ENCODE results near the gene TENT4B.
"Not testable (repeated sequence)": the region's sequence is repeated elsewhere in the genome, so short reads cannot be mapped to it uniquely, and the experiment has no call there.

TENT4B gene

DNA sequence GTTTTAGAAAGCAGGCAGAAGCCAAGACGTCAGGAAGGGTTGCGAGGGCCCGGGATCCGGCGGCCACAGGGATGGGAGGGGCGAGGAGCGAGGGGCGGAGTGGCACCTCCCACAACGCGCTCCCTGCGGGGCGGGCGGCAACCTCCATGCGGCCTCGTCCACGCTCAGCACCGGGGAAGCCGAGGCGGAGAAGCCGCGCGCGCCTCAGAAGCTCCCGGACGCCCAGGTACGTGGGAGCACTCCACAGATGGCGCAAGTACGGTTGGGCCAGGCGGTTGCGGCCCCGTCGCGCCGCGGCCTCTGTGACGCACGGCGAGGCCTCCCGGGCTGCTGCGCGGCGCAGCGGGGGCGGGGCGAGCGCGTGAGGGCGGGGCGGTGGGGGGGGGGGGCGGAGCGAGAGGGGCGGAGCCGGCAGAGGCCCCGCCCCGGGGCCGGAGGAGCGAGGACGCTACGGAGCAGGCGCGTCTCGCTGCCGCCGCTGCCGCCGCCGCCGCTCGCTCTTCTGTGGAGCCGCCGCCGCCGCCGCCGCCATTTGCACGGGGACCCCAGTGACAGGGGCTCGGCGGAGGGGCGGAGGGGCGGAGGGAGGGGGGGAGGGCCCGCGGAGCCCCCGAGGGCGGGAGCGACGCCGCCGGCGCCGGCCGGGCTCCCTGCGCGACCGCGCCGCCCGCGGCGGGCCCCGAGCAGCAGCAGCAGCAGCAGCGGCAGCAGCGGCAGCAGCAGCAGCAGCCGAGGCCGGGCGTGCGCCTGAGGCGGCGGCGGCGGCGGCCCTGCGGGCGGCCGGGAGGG lies at the start of gene TENT4B:
TSS of gene TENT4B (plus strand) at position 500 of the 789 bp plus-strand sequence. CDS start 316 bp downstream, outside the sequence.
- peak; percentile 83 for DNase-seq

DNA sequence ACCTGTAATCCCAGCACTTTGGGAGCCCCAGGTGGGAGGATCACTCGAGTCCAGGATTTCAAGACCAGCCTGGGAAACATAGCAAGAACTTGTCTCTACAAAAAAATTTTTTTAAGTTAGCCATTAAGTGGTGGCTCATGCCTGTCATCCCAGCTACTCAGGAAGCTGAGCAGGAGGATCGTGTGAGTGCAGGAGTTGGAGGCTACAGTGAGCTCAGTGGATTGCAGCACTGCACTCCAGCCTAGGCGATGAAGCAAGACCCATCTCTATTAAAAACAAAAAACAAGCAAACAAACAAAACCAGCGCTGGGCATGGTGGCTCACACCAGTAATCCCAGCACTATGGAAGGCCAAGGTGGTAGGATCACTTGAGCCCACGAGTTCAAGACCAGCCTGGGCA lies 49.3 kb upstream of the TENT4B start:
- no peak for DNase-seq

DNA sequence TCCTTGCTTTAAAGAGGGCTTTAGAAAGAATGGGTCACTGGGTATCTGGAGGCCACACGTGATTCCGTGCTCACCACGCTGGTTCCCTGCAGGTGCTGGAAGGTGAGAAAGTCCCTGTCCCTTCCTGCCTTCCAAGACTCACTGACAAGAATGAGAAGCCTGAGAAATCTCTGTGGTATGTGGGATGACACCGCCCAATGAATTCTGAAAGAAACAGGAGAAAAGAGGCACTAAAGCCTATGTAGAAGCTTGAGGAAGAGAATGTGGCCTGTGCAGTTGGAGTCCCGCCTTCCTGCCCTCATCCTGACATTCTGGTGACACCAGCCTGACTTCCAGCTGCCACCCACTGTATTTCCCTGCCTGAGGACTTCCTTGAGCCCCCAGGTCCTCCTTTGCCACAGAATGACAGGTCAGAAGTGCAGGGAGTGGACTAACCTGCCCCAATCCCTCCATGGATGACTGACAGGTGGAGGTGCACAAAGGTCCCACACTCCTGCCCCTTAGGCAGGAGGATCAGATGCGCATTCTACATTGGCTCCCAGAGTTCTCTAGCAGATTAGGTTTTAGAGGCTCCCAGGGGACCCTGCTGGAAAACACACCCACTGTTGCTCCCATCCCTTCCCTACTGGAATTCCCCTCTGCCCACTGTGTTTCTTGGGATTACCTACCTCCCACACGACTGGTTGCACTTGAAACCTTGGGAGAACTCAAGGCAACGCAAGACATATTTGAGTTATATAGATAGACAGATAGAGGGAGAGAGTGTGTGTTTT lies 38.6 kb upstream of the TENT4B start:
- DNase-seq: no peak

DNA sequence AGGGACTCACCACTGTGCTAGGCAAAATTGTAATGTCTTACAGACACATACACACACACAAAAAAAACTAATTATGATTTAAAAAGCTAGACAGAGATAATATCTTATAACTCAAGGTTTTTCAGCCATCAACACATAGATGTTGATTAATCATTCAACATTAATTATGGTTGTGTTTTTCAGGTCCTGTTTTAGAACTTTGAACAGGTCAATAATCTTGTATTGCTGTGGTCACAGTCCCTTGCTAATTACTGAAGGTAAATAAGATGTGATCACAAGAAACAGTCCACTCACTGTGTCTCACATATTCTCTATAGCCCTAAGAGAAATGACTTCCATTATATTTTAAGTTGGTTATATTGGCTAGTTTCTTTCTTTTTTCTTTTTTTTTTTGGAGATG lies 32.4 kb upstream of the TENT4B start:
- DNase-seq: no peak

DNA sequence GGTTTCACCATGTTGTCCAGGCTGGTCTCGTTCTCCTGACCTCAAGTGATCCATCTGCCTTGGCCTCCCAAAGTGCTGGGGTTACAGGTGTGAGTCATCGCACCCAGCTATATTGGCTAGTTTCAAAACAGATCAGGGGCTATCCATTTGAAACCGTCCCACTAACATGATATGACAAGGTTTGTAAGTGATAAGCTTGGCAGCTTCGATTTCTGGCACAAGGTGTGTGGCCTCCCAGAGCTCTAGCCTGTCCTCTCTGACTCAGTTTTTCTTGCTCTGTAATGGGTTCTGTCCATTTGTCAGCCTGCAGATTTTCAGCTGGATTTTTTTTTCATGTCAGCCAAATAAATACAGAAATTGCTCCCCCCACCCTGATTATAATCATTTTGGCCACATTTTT lies 31.8 kb upstream of the TENT4B start:
- DNase-seq: no peak

DNA sequence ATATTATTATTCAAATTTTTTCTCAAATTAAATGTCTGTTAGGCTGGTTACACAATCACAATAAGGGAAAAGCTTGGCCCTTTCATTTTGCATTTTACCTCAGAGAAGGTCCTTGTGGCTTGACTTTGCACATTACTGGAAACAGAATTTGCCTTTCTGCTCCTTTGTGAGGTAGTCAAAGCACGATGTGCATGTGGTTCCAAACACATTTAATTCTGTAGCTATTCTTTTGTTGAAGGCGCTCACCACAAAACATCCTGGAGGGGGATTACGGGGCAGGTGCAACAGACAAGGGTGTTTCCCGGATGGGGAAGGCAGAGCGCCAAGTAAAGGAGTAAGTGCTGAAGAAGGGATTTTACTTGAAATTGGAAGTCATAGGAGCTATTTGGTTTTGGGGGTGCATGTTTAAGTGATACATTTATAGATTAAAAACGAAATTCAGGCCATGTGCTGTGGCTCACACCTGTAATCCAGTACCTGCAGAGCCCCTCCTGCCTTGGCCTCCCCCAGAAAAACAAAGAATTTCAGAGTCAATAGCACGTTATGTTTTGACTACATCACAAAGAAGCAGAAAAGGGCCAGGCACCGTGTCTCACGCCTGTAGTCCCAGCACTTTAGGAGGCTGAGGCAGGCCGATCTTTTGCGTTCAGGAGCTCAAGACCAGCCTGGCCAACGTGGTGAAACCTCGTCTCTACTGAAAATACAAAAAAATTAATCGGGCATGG lies 31.2 kb upstream of the TENT4B start:
- no peak for DNase-seq

DNA sequence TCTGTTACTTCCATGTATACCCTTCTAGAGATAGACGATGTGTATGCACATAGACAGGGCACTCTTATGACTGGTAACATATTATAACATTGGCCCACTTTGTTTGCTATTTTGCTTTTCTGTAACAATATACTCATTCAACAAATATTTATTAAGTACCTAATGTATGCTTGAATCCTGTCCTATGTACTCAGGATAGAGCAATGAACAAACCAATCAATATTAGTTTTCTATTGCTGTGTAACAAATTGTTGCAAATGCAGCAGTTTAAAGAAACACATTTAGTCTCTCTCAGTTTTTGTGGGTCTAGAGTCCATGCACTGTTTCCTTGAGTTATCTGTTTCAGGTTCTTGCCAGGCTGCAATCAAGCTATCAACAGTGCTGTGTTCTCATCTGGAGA lies 29.7 kb upstream of the TENT4B start:
- DNase-seq: no peak

DNA sequence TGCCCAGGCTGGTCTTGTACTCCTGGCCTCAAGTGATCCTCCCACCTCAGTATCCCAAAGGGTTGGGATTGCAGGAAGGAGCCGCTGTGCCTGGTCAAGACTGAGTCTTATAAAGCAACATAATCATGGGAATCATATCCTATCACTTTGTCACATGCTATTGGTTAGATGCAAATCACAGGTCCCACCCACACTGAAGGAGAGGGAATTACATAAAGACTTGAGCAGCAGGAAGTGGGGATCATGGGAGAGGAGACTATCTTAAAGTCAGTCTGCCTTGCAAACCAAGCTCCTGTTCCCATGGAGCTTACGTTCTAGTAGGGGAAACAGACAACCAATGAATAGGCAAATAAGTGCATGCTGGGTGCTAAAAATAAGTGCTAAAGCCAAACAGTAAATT lies 28.3 kb upstream of the TENT4B start:
- DNase-seq: no peak

DNA sequence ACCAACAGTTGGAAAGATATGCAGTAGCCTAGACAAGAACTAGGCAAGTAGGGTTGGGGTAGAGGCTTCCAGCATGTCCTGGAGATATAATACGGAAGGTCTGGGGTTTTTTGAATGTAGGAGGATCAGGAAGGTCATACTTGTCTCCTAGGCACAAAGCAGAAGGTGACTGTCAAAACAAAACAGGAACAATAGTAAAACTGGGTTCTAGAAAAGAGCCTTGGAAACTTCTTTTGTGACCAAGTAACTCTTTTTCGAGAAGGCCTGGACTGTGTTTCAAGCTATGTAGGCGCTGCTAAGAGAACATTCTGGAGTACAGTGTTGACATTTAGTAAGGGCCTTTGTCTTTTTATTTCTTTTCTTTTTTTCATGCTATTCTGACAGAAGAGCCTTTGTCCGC lies 26.9 kb upstream of the TENT4B start:
- DNase-seq: no peak

DNA sequence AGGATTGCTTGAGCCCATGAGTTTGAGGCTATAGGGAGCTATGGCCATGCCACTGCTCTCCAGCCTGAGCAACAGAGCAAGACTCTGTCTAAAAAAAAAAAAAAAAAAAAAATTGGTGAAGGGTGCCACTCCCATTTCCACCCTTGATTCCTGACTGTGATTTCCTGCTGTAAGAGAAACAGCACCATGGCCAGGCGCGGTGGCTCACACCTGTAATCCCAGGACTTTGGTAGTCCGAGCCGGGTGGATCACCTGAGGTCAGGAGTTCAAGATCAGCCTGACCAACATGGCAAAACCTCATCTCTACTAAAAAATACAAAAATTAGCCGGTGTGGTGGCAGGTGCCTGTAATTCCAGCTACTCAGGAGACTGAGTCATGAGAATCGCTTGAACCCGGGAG lies 20.5 kb upstream of the TENT4B start:
- not testable (repeated sequence) for DNase-seq

DNA sequence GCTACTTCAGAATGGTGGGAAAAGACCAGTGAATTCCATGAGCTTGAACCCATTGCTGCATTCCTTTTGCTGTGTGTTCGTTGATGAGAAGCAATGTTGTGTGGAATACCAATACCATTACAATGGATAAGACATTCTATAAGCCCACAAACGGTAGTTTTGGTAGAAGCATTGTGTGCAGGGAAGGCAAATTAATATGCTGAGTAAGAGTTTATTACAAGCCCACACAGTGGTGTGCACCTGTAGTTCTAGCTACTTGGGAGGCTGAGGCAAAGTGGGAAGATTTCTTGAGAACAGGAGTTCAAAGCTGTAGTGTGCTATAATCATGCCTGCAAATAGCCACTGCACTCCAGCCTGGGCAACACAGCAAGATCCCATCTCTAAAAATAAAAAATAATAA lies 19.9 kb upstream of the TENT4B start:
- DNase-seq: no peak

DNA sequence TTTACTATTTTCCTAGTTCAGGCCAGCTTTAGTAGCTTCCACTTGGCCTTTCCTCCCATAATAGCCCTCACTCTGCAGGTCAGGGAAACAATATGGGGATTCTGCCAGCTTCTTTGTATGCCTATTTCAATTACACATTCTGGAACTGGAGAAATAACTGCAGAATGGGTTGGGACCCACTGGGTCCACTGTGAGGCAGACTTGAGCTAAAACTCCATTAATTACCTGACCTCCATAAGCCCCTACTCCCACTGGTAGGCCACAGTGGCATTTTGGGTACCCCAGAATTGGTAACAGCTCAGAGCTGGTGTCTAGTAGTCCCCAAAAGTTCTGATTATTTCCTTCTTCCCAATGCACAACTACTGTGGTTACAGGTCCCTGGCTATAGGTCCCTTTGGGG lies 16.7 kb upstream of the TENT4B start:
- DNase-seq: no peak

DNA sequence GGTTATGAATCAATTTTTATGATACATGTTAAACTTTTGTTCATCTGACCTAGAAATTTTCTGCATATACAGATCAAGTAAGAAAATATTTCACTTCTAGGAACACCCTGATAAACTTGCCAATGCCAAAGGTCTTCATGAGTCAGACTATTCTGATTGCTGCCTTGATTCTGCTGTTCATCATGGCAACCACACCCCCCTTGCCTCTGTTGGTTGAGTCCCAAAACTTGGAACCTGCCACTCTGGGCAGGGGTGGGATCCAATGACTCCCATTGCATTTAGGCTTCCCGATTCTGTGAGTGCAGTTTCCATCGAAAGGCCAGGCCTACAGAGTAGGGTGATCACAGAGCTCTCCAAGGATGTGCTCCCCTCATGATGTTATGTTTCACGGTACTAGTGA lies 15.8 kb upstream of the TENT4B start:
- DNase-seq: no peak

DNA sequence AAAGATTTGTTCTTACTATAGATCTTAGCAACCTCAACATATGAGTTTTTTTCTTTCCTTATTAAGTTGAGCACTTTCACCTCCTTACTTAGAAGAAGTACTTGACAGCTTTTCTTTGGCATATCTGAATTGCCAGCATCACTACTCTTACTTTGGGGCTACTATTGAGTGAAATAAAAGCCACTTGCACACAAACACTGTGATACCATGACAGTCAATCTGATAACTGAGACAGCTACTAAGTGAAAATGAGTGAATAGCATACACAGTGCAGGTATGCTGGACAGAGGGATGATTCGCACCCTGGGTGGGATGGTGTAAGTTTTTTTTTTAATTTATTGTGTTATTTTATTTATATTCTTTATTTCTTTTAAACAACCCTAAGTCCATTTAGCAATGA lies 13.5 kb upstream of the TENT4B start:
- DNase-seq: no peak

DNA sequence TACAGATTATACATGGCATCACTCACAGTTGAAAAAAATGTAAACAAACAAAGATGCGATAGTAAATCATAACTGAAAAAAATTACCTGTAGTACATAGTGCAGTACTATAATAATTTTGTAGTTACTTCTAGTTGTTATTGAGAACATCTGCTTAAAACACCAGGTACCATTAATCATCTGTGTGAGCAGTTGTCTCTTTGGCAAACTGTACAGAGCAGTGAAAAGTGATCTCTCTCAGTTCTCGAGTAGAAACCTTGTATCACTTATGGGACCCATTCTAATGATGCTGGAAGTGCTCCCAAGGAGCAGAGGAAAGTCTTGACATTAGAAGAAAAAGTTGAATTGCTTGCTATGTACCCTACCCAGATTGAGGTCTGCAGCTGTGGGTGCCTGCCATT lies 8.9 kb upstream of the TENT4B start:
- DNase-seq: no peak

DNA sequence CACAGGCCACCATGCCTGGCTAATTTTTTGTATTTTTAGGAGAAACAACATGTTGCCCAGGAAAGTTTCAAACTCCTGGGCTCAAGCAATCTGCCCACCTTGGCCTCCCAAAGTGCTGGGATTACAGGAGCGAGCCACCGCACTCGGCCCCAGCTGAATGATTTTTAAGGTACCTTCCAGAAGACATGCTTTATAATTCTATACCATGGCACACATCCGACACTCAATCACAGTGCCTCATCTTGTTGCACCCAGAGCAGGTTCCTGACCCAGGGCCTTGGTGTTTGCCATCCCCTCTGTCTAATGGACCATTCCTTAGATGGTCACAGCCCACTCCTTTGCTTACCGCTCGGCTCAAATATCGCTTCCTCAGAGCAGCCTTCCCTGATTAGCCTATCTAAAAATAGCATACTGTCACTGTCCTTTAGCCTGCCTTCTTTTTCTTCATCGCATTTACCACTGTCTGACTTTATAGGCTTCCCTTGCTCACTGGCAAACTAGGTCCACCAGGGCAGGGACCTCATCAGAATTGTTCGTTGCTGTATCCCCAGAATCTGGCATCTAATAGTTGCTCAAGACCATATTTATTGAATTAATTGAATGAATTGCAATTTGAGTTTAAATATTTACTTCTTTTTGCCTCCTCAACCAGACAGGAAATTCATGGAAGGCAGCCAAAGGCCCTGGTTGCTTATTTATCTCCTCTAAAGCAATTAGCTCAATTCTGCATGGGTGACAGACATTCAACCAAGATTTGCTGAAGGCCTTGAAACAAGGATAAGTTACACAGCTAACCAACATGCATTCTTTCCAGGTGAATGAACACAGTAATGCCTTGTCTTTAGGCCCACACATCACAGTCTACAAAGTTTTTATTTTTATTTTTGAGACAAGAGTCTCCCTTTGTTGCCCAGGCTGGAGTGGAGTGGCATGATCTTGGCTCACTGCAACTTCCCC lies 6.3 kb upstream of the TENT4B start:
- DNase-seq: no peak

DNA sequence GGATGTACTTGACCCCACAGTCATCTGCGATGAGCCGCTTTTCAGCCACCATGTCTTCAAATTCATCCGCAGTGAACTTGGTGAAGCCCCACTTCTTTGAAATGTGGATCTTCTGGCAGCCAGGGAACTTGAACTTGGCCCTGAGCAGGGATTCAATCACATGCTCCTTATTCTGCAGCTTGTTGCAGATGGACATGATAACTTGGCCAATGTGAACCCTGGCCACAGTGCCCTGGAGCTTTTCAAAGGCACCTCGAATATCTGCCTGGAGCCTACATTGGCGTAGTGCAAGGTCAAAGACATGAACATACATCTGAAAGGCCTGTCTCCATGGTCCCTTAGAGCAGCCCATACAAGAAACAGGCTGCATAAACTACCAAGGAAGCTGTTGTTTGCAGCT lies 1.8 kb upstream of the TENT4B start:
- no peak for DNase-seq

DNA sequence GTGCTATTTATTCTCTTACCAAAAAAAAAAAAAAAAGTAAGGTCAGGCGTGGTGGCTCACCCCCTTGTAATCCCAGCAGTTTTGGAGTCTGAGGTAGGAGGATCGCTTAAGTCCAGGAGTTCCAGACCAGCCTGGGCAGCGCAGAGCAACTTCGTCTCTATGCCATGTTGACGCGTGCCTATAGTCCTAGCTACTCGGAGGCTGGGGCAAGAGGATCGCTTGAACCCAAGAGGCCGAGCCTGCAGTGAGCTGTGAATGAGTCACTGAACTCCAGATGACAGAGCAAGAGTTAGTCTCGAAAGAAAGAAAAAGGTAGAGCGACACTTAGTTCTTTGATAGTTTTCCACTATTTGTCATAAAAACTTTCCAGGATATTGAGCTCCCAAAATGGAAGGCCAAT lies 1.4 kb upstream of the TENT4B start:
- DNase-seq: no peak

DNA sequence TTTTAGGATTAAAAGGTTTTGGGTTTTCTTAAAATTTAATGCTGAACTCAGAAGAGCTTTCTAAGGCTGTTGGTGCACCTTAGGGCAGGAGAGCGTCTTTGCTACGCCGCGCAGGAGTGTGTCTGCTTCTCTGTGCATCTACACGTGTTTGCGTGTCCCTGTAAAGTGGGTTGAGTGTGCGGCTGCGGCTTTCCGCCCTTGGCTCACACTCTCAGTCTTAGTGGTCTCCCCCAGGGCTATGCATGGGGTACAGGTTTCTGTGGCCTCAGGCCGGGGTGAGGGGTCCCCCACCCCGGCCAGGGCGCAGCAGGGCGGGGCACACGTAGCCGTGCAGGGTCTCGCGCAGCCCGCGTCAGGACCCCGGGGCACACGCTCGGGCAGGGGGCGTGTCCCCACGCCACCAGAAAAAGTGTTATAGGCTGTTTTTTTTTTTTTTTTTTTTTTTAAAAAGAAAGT lies 727 bp upstream of the TENT4B start:
- peak; percentile 54 for DNase-seq

DNA sequence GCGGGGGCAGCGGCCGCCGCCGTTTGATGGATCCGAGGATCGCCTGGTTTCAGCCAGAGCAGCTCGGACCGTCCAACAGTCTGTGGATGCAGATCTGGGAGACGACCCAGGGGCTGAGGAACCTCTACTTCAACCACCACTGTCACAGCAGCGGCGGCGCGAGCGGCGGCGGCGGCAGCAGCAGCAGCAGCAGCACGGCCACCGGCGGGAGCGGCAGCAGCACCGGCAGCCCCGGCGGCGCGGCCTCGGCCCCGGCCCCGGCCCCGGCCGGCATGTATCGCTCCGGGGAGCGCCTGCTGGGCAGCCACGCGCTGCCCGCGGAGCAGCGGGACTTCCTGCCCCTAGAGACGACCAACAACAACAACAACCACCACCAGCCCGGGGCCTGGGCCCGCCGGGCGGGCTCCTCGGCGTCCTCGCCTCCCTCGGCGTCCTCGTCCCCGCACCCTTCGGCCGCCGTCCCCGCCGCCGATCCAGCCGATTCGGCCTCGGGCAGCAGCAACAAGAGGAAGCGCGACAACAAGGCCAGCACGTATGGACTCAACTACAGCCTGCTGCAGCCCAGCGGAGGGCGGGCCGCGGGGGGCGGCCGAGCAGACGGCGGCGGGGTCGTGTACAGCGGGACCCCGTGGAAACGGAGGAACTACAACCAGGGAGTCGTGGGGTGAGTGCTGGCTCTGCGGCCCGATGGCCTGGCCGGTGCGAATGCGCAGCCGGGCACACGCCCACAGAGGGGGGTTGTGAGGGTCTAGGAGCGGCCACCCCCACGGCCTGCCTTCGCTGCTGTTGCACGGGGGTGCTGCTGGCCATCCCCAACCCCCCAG lies 702 bp downstream of the TENT4B start:
- DNase-seq: no peak

DNA sequence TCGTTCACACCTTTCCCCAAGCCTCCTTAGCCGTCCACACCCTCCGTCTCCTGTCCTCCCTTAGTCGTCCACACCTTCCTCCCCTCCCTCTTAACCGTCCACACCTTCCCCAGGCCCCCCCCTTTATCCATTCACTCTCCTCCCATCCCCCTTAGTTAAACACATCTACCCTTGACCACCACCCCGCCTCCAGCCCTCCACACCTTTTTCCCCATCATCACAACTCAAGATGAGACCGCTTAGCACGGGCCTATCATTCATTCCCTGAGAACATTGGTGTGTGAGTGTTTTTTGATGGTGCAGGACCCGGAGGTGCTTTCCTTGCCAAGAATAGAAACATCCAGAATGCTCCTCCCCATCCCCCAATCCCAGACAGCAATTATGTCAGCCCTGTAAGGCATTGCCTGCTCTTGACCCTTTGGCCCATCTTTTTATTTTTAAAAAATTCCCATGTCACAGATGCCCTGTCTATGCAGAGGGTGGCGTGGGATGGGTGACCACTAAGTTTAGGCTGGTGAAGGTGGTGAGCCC lies 1.4 kb downstream of the TENT4B start:
- DNase-seq: no peak

Measured in hematopoietic multipotent progenitor cell treated with erythropoietin and hydrocortisone succinate and interleukin-3 and kit ligand, for 8 days (in vitro differentiated cells).